Astrocyte of the spinal cord (primary cell): ENCODE data around the gene DENND2C.

Source experiments
- DNase-seq: peaks from one replicate; pipeline ENCODE4 v3.0.0; 2011; ENCODE audit warnings: low read depth, low spot score
- H3K4me3 ChIP-seq: 2 replicates; pipeline ENCODE4 v1.5.1; 2011; ENCODE audit warnings: low read depth, mild to moderate bottlenecking, low read length, moderate library complexity
- CTCF ChIP-seq: IDR thresholded peaks from 2 replicates; pipeline ENCODE4 v1.5.1; 2012; ENCODE audit warnings: low read depth, mild to moderate bottlenecking, low read length, inconsistent platforms
- in situ Hi-C: cut with HindIII; loops from 2 replicates; pipeline ENCODE4 v1.10.0; 2017; ENCODE audit warnings: low sequenced_read_pairs

Gene DENND2C

GRCh38 chr1:114595602-114596001 is 74.2 kb downstream of the DENND2C start:
- TF ChIP-seq CTCF = no peak
- in situ Hi-C loops = no loop called here
- DNase-seq = no peak
- H3K4me3 ChIP-seq = no peak overlapping the region

GRCh38 chr1:114594046-114594445 is 75.8 kb downstream of the DENND2C start:
- H3K4me3 ChIP-seq = no peak overlapping the region
- no peak for TF ChIP-seq CTCF
- in situ Hi-C loops = no loop called here
- DNase-seq = no peak

GRCh38 chr1:114589122-114589521 is 80.7 kb downstream of the DENND2C start:
- H3K4me3 ChIP-seq = no peak overlapping the region
- in situ Hi-C loops = no loop called here
- DNase-seq = no peak
- no peak for TF ChIP-seq CTCF

GRCh38 chr1:114588196-114588689 is 81.6 kb downstream of the DENND2C start:
- TF ChIP-seq CTCF = no peak
- in situ Hi-C loops = no loop called here
- no peak for DNase-seq
- H3K4me3 ChIP-seq = no peak overlapping the region

GRCh38 chr1:114587203-114587991 is 82.5 kb downstream of the DENND2C start:
- no peak for DNase-seq
- TF ChIP-seq CTCF = no peak
- in situ Hi-C loops = no loop called here
- H3K4me3 ChIP-seq = no peak overlapping the region

- no peak overlapping the region for H3K4me3 ChIP-seq
- no peak for TF ChIP-seq CTCF
- DNase-seq = no peak
- in situ Hi-C loops = no loop called here
Measured at GRCh38 chr1:114586513-114587047, 83.3 kb downstream of the DENND2C start.
